ENCODE results near the gene VN1R5. TPM values are rescaled to one million over a fixed set of nuclear protein-coding genes. Genes with fewer than 3 reads are reported as not detected.

VN1R5 gene
- total and polyA plus RNA-seq, 2 of the 4 experiments (the other 2 are of a cell fraction), result not detected

DNA sequence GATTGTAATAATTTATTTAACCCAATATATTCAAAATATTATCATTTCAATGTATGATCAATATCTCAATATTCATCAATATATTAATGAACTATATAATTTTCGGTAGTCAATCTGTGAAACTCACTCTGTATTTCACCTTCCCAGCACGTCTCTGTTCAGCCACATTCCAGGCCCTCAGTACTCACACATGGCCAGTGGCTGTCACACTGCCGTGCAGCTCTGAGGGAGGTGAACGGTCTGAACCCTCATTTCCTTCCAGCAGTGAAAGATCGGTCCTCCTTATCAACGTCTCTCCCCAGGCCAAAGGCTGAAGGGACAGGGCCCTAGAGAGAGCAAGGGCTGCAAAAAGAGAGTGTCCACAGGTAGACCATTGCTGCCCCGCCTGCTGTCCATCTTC lies 44.5 kb upstream of the VN1R5 start:
- ChIA-PET CTCF (no interaction called here), POLR2A (ENCODE audit: unreplicated experiment) (no interaction called here)
- no CpG with 5 or more reads among the region's 7 CpGs for WGBS, 2 experiments (ENCODE audit: extremely low coverage in 2 of 2, insufficient read length in 1 of 2)
- 0 out of 4 replicates have a peak overlapping the region, but pooled peaks have one; percentile 2 to 36 for H4K8ac ChIP-seq (ENCODE audit: low read depth in 2 of 2, low read length in 2 of 2)
- H3K4ac ChIP-seq (ENCODE audit: low read depth, low read length), result no peak overlapping the region
- H3K27ac ChIP-seq (ENCODE audit: insufficient read depth, low read length), result no peak overlapping the region
- no peak overlapping the region for H3K56ac ChIP-seq (ENCODE audit: extremely low read depth, insufficient read depth, low read length)
- dilution Hi-C loops (cut with HindIII; ENCODE audit: low sequenced_read_pairs, unreplicated experiment) (no loop called here), intact Hi-C loops (cut with micrococcal nuclease) (loop anchor here (5.0 kb wide), 2 partner anchors 106 to 121 kb away; partner anchors contain the start of gene ZNF496), in situ Hi-C loops (cut with MboI; ENCODE audit: low sequenced_read_pairs) (no loop called here)
- no peak overlapping the region for H3K23ac ChIP-seq (ENCODE audit: low read depth, low read length)
- H2AFZ ChIP-seq (replicated peaks; ENCODE audit: low read length, poor library complexity), result peak overlapping the region; percentile 78
- H3K9me3 ChIP-seq (ENCODE audit: control insufficient read depth, insufficient read depth, low read length), result no peaks in the 10 kb centered on the region
- H2BK120ac ChIP-seq (ENCODE audit: low read depth, low read length), result no peak overlapping the region
- H4K20me1 ChIP-seq (ENCODE audit: insufficient read depth, low read length), result 0 out of 2 replicates have a peak, but pooled peaks cover 7% of the 10 kb centered on the region
- no peak overlapping the region for H2BK15ac ChIP-seq (ENCODE audit: low read depth, low read length)
- no peaks in the 10 kb centered on the region for H3K27me3 ChIP-seq (ENCODE audit: control insufficient read depth, insufficient read depth, low read length)
- no peak overlapping the region for H3K4me2 ChIP-seq (ENCODE audit: low read depth, low read length)
- H4K5ac ChIP-seq (ENCODE audit: low read depth, low read length), result no peak overlapping the region
- DNase-seq, result no peak
- ATAC-seq (ENCODE audit: low read depth), result no peak
- peak overlapping the region; percentile 5 for H2AK9ac ChIP-seq (replicated peaks; ENCODE audit: low read depth, low read length, poor library complexity)
- peaks cover 6% of the 10 kb centered on the region for H3K9me1 ChIP-seq (ENCODE audit: insufficient read depth, low read length)
- TF ChIP-seq SMC3 (IDR thresholded peaks at IDR 0.05; ENCODE audit: low read depth, low read length) (no peak), FOS (IDR thresholded peaks at IDR 0.05; ENCODE audit: low read depth, low read length) (no peak), RCOR1 (IDR thresholded peaks at IDR 0.05; ENCODE audit: insufficient replicate concordance, low read length) (no peak), MAZ (IDR thresholded peaks at IDR 0.05; ENCODE audit: borderline replicate concordance, low read depth, low read length) (no peak), MXI1 (IDR thresholded peaks at IDR 0.05; ENCODE audit: borderline replicate concordance, low read depth, low read length) (no peak), BHLHE40 (IDR thresholded peaks at IDR 0.05; ENCODE audit: low read depth, low read length) (no peak), RFX5 (IDR thresholded peaks at IDR 0.05; ENCODE audit: low read depth, low read length) (no peak), MAFK (IDR thresholded peaks at IDR 0.05; ENCODE audit: low read depth, low read length) (no peak), ELK1 (IDR thresholded peaks at IDR 0.05; ENCODE audit: borderline replicate concordance, low read depth, low read length) (no peak), CTCF (conservative IDR thresholded peaks at IDR 0.05; ENCODE audit: low read depth, low read length) (no peak), NFE2L2 (IDR thresholded peaks at IDR 0.05; ENCODE audit: low read depth, low read length) (no peak), POLR2A (IDR thresholded peaks at IDR 0.05; ENCODE audit: low read depth, low read length) (no peak), CHD1 (IDR thresholded peaks at IDR 0.05; ENCODE audit: low read depth, low read length) (no peak), RAD21 (IDR thresholded peaks at IDR 0.05; ENCODE audit: low read length) (no peak), USF2 (IDR thresholded peaks at IDR 0.05; ENCODE audit: low read depth, low read length) (no peak), CEBPB (IDR thresholded peaks at IDR 0.05; ENCODE audit: low read depth, low read length) (no peak)
- no peak overlapping the region for H3K4me3 ChIP-seq (ENCODE audit: insufficient read depth, low read depth, low read length)
- H2BK5ac ChIP-seq (ENCODE audit: low read depth, low read length, poor library complexity, severe bottlenecking), result no peak overlapping the region
- no peak overlapping the region for H2AK5ac ChIP-seq (ENCODE audit: low read depth, low read length)
- H3K36me3 ChIP-seq (ENCODE audit: control insufficient read depth, insufficient read depth, low read length), result 0 out of 2 replicates have a peak, but pooled peaks cover 2% of the 10 kb centered on the region
- H3K9ac ChIP-seq (ENCODE audit: low read depth, low read length), result no peak overlapping the region
- BruUV-seq (replicated peaks), result no TSS peak
- peaks cover 11 to 22% of the 10 kb centered on the region in 2 experiments for H3K79me1 ChIP-seq (ENCODE audit: low read depth in 1 of 2, low read length in 2 of 2)
- H3K14ac ChIP-seq (replicated peaks; ENCODE audit: low read depth, low read length), result no peak overlapping the region
- H3K18ac ChIP-seq (ENCODE audit: low read depth, low read length), result no peak overlapping the region
- H4K91ac ChIP-seq (ENCODE audit: insufficient read depth, low read depth, low read length), result no peak overlapping the region
- no peak overlapping the region for H2BK20ac ChIP-seq (ENCODE audit: low read depth, low read length)
- peaks cover 3% of the 10 kb centered on the region for H3K4me1 ChIP-seq (ENCODE audit: control insufficient read depth, insufficient read depth, low read length)
